ENCODE measurements around the gene RAD9A. TPM values are rescaled to one million over a fixed set of nuclear protein-coding genes. Genes with fewer than 3 reads are reported as not detected.

The RAD9A gene
- total RNA-seq, 1 donor from 2014 or later = 10.4 TPM

DNA sequence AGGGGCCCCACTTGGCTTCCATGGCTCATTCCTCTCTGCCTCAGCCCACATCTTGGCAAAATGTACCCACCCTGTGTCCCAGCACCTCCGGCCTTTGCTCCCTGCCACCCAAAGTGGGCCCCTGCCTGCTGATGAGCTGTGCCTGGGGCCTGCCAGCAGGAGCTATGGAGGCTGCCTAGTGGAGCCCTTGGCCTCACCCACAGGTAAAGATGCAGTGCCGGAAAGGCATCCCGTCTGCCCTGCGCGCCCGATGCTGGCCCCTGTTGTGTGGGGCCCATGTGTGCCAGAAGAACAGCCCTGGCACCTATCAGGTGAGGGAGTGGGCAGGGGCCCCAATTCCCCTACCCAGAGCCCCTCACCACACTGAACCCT is 13.4 kb downstream of the RAD9A start:
- Histone ChIP-seq H3K9ac (no peak overlapping the region), H3K27me3 (no peaks in the 10 kb centered on the region), H4K20me1 (ENCODE audit: low read depth) (peaks cover 8% of the 10 kb centered on the region), H3K4me2 (no peak overlapping the region), H3K27ac (no peak overlapping the region), H3K36me3 (no peaks in the 10 kb centered on the region), H3K9me3 (ENCODE audit: low read depth) (no peaks in the 10 kb centered on the region), H3F3A (ENCODE audit: low read depth) (no peaks in the 10 kb centered on the region), H3K79me2 (ENCODE audit: low read depth) (peaks cover 12% of the 10 kb centered on the region), H2AFZ (replicated peaks) (no peak overlapping the region), H3K4me1 (peaks cover 15% of the 10 kb centered on the region), H3K4me3 (no peak overlapping the region)
- no peak overlapping the region for H3K4me3 Mint-ChIP-seq
- no peak for DNase-seq (ENCODE audit: low spot score)
- no peaks in the 10 kb centered on the region for H3K36me3 Mint-ChIP-seq
- no peak overlapping the region for H3K27ac Mint-ChIP-seq
- peaks cover 8% of the 10 kb centered on the region for H3K27me3 Mint-ChIP-seq (ENCODE audit: insufficient read depth, low read depth)
- no peaks in the 10 kb centered on the region for H3K9me3 Mint-ChIP-seq
- peaks cover 38% of the 10 kb centered on the region for H3K4me1 Mint-ChIP-seq
- TF ChIP-seq, protein P1, sequence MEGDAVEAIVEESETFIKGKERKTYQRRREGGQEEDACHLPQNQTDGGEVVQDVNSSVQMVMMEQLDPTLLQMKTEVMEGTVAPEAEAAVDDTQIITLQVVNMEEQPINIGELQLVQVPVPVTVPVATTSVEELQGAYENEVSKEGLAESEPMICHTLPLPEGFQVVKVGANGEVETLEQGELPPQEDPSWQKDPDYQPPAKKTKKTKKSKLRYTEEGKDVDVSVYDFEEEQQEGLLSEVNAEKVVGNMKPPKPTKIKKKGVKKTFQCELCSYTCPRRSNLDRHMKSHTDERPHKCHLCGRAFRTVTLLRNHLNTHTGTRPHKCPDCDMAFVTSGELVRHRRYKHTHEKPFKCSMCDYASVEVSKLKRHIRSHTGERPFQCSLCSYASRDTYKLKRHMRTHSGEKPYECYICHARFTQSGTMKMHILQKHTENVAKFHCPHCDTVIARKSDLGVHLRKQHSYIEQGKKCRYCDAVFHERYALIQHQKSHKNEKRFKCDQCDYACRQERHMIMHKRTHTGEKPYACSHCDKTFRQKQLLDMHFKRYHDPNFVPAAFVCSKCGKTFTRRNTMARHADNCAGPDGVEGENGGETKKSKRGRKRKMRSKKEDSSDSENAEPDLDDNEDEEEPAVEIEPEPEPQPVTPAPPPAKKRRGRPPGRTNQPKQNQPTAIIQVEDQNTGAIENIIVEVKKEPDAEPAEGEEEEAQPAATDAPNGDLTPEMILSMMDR (IDR thresholded peaks at IDR 0.05) = no peak
- TF ChIP-seq EZH2 (IDR thresholded peaks at IDR 0.05) (no peak), EZH2phosphoT487 (IDR thresholded peaks at IDR 0.05) (no peak)

DNA sequence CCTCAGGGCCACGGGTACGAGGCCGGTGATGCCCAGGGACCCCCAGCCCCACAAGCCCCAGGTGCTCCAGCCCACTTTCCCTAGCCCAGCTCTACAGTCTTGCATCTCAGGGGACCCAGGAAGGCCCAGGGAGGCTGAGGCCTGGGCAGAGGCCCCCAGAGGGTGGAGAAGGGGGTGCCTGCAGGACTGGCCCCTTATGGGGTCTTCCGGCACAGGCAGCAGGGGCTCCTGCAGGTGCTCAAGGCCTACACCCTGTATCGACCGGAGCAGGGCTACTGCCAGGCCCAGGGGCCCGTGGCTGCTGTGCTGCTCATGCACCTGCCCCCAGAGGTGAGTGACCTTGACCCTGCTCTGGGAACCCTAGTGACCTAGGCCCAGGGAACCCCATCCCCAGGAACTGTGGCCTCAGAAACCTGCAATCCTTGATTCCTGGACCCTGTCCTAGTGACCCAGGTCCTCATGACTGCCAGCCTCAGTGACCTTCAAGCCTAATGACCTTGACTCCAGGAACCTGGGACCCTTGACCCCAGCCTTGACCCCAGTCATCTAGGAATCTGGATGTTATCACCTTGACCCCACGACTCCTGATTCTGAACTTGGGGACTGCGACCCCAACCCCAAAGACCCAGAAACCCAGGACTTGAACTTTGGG is 14.0 kb downstream of the RAD9A start:
- H3K9me3 Mint-ChIP-seq = no peaks in the 10 kb centered on the region
- Histone ChIP-seq H3K9ac (no peak overlapping the region), H3K4me2 (no peak overlapping the region), H3K27me3 (no peaks in the 10 kb centered on the region), H3K36me3 (no peaks in the 10 kb centered on the region), H3K79me2 (ENCODE audit: low read depth) (peaks cover 6% of the 10 kb centered on the region), H3K9me3 (ENCODE audit: low read depth) (no peaks in the 10 kb centered on the region), H3K4me1 (peaks cover 15% of the 10 kb centered on the region), H3K27ac (no peak overlapping the region), H2AFZ (replicated peaks) (no peak overlapping the region), H4K20me1 (ENCODE audit: low read depth) (peaks cover 1% of the 10 kb centered on the region), H3F3A (ENCODE audit: low read depth) (peaks cover 2% of the 10 kb centered on the region), H3K4me3 (no peak overlapping the region)
- peaks cover 8% of the 10 kb centered on the region for H3K27me3 Mint-ChIP-seq (ENCODE audit: insufficient read depth, low read depth)
- H3K27ac Mint-ChIP-seq = no peak overlapping the region
- no peaks in the 10 kb centered on the region for H3K36me3 Mint-ChIP-seq
- no peak for DNase-seq (ENCODE audit: low spot score)
- no peak for TF ChIP-seq EZH2 (IDR thresholded peaks at IDR 0.05)
- TF ChIP-seq EZH2phosphoT487 (IDR thresholded peaks at IDR 0.05) = no peak
- TF ChIP-seq, protein P1 (IDR thresholded peaks at IDR 0.05) = no peak
- H3K4me1 Mint-ChIP-seq = peaks cover 37% of the 10 kb centered on the region
- no peak overlapping the region for H3K4me3 Mint-ChIP-seq

DNA sequence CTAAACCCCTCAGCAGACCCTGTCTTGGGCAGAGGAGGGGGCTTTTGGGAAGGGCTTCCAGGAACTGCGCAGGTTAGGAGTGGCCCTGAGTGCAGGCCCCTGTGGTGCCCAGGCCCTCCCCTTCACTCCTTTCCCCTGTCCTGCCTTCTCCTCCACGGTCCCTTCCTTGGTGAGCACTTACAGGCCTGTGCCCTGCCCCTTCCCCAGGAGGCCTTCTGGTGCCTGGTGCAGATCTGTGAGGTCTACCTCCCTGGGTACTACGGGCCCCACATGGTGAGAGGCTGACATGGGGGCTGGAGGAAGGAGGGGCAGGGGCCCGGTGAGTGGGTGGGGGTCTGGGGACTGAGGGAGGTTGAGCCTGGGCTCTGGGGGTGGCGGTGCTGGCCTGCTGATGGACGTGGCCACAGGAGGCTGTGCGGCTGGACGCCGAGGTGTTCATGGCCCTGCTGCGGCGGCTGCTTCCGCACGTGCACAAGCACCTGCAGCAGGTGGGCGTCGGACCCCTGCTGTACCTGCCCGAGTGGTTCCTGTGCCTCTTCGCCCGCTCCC is 14.7 kb downstream of the RAD9A start:
- DNase-seq (ENCODE audit: low spot score) = no peak
- peaks cover 9% of the 10 kb centered on the region for H3F3A ChIP-seq (ENCODE audit: low read depth)
- Mint-ChIP-seq H3K27me3 (ENCODE audit: insufficient read depth, low read depth) (peaks cover 8% of the 10 kb centered on the region), H3K27ac (no peak overlapping the region), H3K4me1 (peaks cover 38% of the 10 kb centered on the region), H3K4me3 (no peak overlapping the region), H3K9me3 (no peaks in the 10 kb centered on the region), H3K36me3 (no peaks in the 10 kb centered on the region)
- no peaks in the 10 kb centered on the region for H3K9me3 ChIP-seq (ENCODE audit: low read depth)
- no peaks in the 10 kb centered on the region for H3K27me3 ChIP-seq
- peaks cover 21% of the 10 kb centered on the region for H3K4me1 ChIP-seq
- H3K79me2 ChIP-seq (ENCODE audit: low read depth) = no peaks in the 10 kb centered on the region
- H3K4me2 ChIP-seq = no peak overlapping the region
- H3K27ac ChIP-seq = no peak overlapping the region
- no peaks in the 10 kb centered on the region for H4K20me1 ChIP-seq (ENCODE audit: low read depth)
- no peak overlapping the region for H3K4me3 ChIP-seq
- no peak overlapping the region for H2AFZ ChIP-seq (replicated peaks)
- H3K36me3 ChIP-seq = no peaks in the 10 kb centered on the region
- TF ChIP-seq, protein P1 (IDR thresholded peaks at IDR 0.05) = no peak
- TF ChIP-seq EZH2 (IDR thresholded peaks at IDR 0.05) (no peak), EZH2phosphoT487 (IDR thresholded peaks at IDR 0.05) (no peak)
- no peak overlapping the region for H3K9ac ChIP-seq
